SIG-M5 (cell line): ENCODE data around the gene UBL7.
"Not testable (repeated sequence)": the region's sequence is repeated elsewhere in the genome, so short reads cannot be mapped to it uniquely, and the experiment has no call there.

Experiments
- DNase-seq: peaks from one replicate; lab custom pipeline; 2025; lab: John Stamatoyannopoulos, UW

The UBL7 gene

DNA sequence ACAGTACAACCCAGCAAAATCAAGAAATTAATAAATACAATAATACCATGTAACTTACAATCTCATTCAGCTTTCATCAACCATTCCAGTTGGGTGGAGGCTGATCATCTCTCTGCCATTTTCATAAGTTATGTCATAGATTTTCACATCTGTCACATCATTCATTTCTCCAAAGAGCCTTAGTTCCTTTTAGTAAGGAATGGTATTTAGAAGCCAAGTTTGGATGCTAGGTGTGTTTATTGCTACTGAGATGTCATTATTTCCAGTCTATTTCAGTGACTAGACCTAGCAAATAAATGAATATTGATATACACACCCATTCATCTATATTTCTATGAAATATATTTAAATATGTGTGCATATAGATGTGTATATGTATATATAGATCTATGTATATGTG is 2.7 kb upstream of the UBL7 start:
- DNase-seq: no peak

GRCh38 chr15:74461847-74462511 is 1.0 kb upstream of the UBL7 start:
- DNase-seq: no peak

GRCh38 chr15:74460298-74460697 is 662 bp downstream of the UBL7 start:
- DNase-seq: no peak

GRCh38 chr15:74459798-74460197 is 1.2 kb downstream of the UBL7 start:
- not testable (repeated sequence) for DNase-seq

- no peak for DNase-seq
Measured at GRCh38 chr15:74458473-74458872, 2.5 kb downstream of the UBL7 start.

DNA sequence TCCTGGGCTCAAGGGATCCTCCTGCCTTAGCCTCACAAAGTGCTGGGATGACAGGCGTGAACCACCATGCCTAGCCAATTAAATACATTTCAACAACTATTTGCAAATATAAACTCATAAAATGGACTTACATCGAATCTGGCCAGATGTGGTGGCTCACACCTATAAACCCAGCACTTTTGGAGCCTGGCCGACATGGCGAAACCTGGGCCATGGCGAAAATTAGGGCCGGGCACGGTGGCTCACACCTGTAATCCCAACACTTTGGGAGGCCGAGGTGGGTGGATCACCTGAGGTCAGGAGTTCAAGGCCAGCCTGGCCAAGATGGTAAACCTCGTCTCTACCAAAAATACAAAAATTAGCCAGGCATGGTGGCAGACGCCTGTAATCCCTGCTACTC is 3.9 kb downstream of the UBL7 start:
- not testable (repeated sequence) for DNase-seq

DNA sequence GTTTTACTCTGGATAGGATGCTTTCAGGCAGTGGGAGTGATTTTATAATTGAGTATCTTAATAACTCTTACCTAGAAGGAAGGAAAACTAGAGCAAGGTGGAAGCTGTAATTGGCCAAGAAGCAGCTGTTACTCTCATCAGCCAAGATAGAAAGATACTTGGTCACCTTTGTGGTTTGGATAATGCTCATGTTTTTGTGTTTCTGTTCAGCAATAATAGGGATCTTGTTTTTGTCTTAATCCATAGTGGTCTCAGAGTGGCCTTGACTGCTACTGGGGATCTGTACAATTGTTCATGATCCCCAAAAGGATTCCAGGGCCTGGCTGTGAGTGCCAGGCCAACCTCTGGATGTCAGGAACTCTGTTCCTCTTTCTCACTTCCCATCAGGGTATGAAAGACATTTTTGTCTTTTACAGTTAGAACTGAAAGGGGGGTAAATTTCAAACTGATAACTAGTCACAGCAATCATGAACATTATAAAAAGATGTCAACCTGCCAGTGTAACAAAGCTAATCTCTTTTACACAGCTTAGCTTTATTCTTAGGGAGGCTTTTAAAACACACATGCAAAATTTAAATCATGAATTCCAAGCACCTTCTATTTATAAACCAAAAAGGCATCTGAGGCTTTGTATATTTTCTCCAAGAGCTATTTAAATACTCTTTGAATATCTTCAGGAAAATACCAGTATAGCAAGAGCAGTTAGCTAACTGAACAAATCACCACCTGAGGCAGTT is 6.0 kb downstream of the UBL7 start:
- DNase-seq: no peak

- DNase-seq: no peak
Measured at GRCh38 chr15:74453925-74454763, 6.8 kb downstream of the UBL7 start.

DNA sequence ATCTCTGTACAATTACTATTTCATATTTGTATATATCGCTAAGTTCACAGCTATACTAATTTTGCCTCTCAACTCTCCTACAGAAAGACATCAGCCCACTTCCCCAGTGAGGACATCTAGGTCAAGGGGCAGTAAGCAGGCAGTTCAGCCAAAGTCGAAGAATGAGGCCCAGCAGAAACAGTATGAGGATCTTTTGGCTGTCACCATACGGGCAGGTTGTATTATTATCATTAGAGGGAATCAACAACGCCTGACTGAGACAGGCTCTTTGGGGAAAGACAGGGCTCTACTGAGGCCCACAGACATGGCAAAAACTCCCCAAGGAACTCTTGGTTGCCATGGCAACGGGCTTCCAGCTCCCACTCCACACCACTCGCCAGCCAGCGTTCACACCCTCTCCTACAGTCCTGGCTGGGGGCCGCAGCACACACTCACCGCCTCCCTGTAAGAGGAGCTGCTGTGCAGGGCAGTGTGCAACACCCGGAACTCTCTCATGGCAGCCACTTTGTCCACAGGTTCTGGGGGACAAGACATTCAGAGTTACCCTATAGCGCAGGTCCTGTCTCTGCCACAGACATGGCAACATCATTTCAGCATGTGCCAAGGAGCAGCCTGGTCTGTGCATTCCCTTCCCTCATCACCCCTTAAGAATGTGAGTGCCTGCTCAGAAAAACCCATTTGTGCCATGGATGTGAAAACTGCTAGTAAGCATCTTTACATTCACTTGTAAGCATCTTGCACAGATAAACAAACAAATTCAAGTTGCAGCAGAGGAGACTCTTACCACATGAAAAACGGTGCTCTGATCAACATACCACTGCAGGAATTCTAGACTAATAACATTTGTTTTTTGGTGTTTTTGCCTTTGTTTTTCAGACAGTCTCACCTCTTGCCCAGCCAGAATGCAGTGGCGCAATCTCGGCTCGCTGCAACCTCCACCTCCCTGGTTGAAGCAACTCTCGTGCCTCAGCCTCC is 8.8 kb downstream of the UBL7 start:
- no peak for DNase-seq

DNA sequence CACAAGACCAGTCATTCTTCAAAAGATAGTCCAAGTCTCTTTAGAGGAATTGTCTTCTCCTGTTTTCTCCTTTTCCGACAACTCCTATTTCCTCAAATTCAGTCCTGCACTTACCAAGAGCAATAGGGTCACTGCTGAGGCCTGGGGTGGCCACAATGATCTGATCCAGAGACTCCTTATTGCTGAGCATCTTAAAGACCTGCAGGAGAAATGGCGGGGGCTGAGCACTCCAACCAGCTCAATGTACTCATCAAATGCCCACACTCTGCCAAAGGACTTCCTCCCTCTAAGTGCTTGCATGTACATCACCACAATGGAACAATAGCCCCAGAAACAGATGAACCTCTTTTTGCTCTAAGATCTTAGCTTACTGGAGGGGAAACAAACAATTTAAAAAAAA is 9.6 kb downstream of the UBL7 start:
- DNase-seq: no peak

DNA sequence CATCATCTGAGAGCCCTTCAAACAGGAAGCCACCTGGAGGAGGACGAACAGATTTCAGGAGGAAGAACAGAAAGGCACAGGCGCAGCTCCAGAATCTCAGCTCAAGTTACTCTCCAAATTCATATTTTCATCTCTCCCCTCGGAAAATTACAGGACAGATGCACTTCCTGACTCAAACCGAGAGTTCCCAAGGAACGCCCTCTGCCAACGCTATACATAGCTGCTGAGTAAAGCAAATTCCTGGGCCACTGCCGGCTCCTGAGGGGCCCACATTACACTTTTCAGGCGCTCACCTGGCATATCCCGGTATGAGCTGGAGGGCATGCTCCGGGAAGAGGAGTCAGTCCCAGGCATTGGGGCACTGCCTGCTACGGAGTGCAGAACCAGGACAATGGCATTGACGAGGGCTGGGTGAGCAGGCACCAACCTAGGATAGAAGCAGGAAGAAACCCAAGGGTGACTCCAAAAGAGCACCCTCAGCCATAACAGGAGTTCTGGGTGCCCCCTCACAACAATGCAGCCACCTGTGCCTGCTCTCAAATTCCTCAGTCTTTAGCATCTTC is 11.2 kb downstream of the UBL7 start:
- DNase-seq: no peak

- DNase-seq: no peak
Measured at GRCh38 chr15:74449095-74449494, 11.9 kb downstream of the UBL7 start.

DNA sequence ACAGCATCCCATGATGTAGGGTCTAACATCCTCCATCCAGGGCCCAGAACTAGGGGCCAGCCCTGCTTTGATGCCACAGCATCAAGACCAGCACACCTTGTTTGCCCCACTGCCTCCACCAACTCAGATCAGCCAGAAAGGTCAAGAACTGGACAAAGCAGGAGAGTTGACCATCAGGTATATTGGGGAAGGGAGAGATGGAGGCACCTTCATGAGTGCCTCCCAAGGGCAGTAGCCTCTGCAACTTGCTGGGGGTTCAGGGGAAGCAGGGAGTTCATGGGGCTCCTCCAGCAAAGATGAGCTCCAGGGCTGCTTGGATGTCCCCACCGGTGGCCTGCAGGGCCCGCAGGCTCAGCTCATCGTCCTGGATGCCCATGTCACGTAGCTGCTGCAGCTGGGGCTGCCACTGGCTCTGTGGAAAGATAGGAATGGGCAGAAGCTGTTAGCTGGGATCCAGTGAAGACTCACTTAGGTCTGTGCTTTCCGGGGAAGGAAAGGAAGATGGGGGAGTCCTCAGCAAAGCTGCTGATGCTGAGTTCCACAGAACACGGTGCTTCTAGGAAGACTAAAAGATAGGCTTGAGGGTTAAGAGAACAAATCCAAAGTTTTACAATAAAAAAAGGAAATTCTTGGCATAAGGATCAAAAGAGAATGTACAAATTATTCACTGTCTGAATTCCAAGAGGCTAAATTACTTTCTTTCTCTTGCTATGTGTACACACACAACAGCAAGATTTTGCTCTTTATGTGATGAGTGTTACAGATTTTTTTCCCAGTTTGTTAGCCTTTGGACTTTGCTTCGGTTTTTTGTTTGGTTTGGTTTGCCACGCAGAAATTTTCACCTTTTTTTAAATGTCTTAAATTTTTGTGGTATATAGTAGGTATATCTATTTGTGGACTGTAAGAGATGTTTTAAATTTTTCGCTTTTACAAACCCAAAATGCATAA is 14.9 kb downstream of the UBL7 start:
- no peak for DNase-seq

DNA sequence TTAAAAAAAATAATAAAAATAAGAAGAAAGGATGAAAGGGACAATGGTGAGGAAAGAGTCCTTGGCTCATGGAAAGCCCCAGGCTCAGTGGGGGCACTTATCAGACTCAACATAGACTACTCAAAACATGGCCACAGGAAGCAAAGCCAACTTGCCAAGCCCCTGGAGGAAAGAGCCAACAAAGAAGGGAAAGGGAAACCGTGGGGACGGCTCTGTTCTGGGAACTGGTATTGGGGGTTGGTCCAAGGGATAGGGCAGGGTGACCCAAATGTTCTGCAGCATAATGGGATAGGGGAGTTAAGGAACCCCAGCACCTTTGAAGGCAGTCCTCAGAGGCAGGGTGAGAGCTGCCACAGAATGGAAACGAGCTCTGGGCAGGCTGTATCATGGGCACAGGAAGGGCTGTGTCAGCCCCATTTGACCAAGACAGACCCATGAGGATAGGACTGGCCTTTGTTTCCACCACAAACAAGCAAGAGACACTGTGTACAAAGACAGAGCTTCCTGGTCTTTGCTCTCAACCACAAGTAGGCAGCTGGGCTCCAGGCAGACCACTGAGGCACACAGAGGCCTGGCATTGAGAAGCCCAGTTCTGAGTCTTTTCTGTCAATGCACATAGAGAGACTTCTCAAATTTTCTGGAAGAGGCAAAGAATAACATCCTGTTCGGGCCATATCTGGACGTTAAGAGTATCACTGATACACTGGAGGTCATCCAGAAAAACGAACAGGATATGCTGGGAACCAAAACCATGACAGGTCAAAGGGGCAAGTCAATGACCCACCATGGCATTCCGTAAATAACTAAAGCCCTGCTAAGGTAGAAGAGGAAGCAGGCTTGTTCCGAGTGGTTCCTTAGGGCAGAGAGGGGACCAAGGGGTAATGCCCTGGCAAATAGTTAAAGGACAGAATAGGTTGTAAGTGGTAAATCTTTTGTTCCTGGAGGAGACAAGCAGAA is 16.6 kb downstream of the UBL7 start:
- no peak for DNase-seq

- DNase-seq: no peak
Measured at GRCh38 chr15:74443100-74443909, 17.7 kb downstream of the UBL7 start.

GRCh38 chr15:74442604-74443003 is 18.4 kb downstream of the UBL7 start:
- DNase-seq: no peak

DNA sequence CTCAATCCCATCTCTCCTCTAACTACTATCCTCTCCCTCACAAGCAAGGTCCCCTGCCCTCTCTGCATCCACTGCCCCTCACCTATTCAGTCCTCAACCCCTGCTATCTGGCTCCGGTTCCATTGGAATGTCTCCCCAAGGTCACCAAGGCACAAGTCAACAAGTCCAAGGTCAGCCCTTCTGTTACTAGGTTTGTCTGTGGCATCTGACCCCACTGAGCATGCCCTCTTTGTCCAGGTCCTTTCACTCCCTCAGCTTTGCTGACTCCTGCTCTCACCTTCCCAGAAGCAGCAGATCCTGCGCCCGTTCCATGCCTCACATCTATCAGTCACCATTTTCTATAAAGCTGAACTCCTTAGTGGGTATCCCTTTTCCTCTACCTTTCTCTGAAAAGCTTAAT is 18.9 kb downstream of the UBL7 start:
- no peak for DNase-seq

DNA sequence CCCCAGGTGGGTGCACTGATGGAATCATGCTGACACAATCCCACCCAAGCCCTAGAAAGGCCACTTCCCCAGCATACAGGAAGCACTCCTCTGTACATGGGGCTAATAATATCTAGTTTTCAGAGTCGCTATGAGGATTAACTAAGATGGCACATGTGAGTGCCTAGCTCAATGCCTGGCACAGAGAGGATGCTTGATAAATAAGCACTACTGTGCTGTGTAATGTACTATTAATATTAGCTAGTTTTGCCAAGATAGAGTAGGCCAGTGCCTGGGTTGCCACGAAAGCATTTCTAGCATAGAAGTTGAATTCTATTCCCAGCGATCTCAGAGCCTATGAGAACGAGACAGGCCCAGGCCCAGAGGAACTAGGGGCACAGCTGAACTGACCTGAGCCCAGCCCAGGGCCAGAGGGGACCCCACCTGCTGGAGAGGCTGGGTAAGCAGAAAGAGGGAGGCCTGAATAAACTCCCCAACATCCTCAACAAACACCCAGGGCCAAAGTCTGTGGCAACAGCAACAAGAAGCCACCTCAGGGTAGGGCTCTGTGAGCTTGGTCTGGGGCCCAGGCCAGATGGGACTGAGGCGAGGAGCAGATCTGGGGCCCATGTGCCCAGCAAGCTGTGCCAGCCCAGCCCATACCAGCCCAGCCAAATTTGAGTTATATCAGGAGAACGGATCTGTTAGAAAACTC is 19.6 kb downstream of the UBL7 start:
- no peak for DNase-seq
